KMS-11 (cell line): ENCODE measurements around the gene ONECUT3.

ENCODE experiments used
- H2AFZ ChIP-seq: fragments of 200-600 bp; sonication (generic); 2 replicates; pipeline ENCODE4 v1.6.1; 2016; ENCODE audit warnings: antibody characterized with exemption, mixed run types, low read depth
- H3K27ac ChIP-seq: fragments of 200-600 bp; sonication (generic); 2 replicates; pipeline ENCODE4 v1.6.1; 2016; ENCODE audit warnings: mild to moderate bottlenecking, mixed run types
- H3K27me3 ChIP-seq: fragments of 200-600 bp; sonication (generic); 2 replicates; pipeline ENCODE4 v1.6.1; 2017; ENCODE audit warnings: mild to moderate bottlenecking, low read depth, mixed run types, moderate library complexity; ENCODE audit not compliant: insufficient read depth
- H3K36me3 ChIP-seq: fragments of 200-600 bp; sonication (generic); 2 replicates; pipeline ENCODE4 v1.6.1; 2017; ENCODE audit warnings: mild to moderate bottlenecking, mixed run types; ENCODE audit not compliant: insufficient read depth
- H3K4me1 ChIP-seq: fragments of 200-600 bp; sonication (generic); 2 replicates; pipeline ENCODE4 v1.6.1; 2016; ENCODE audit warnings: mild to moderate bottlenecking, low read depth, mixed run types; ENCODE audit not compliant: poor library complexity, severe bottlenecking
- H3K4me2 ChIP-seq: fragments of 200-600 bp; sonication (generic); 2 replicates; pipeline ENCODE4 v1.7.0; 2016; ENCODE audit warnings: mild to moderate bottlenecking, mixed run types
- H3K4me3 ChIP-seq: fragments of 200-600 bp; sonication (generic); IDR thresholded peaks from 2 replicates; pipeline ENCODE4 v1.6.1; 2017; ENCODE audit warnings: low read depth, low read length, mixed read lengths; ENCODE audit not compliant: insufficient read depth
- H3K79me2 ChIP-seq: fragments of 200-600 bp; sonication (generic); 2 replicates; pipeline ENCODE4 v1.6.1; 2016; ENCODE audit warnings: low read depth, mixed run types; ENCODE audit not compliant: insufficient read depth
- H3K9ac ChIP-seq: fragments of 200-600 bp; sonication (generic); 2 replicates; pipeline ENCODE4 v1.6.1; 2016; ENCODE audit warnings: mild to moderate bottlenecking, mixed run types
- H4K20me1 ChIP-seq: fragments of 200-600 bp; sonication (generic); 2 replicates; pipeline ENCODE4 v1.6.1; 2016; ENCODE audit warnings: mild to moderate bottlenecking, mixed run types; ENCODE audit not compliant: insufficient read depth
- CTCF ChIP-seq: fragments of 200-600 bp; sonication (generic); conservative IDR thresholded peaks from 2 replicates; pipeline ENCODE4 v1.6.1; 2017; ENCODE audit warnings: low read depth, mild to moderate bottlenecking, antibody characterized with exemption, low read length, moderate library complexity, mixed read lengths

ONECUT3 gene

DNA sequence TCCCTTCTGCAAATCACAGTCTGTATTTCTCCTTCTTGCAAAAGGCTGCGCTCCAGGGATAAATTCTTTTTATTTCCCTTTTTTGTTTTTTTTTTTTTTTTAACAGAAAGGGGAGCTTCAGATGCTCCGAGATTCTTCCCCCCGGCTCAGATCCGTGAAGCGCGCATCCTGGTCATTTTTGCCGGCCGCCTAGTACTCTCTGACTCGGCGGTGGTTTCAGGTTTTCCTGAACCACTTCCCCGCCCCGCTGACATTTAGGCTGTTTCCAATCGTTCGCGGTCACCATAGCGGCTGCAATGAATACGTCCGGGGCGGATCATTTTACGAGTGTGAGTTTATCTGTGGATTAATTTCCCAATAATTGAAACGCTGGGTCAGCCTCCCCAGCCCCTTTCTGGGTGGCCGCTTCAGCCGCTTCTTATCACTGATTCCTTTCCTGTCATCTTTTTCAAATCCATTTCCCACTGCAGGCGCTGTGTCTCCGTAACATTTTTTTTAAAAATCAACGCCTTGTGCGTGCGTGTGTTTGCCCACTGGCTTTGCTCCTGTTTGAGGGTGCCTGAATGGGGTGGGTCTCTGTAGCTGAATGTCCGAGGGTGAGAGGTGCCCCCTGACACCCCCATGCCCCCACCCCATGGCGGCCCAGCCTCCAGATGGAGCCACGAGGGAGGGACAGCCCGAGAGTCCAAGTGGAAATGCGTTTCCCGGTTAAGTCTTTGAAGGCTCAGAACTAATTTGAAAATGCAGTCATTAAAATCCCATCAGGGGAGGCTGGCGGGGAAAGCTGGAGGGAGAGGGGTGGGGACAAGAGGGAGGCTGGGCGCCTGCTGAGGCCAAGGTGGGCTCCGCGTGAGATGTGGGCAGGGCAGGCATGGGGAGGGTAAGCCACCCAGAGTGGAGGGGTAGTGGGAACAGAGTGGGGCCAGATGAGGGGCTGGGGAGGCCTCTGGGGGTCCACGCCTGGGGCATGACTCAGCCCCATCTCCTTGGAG is 10.6 kb downstream of the ONECUT3 start:
- Histone ChIP-seq H3K36me3 (no peaks in the 10 kb centered on the region), H3K9ac (no peak overlapping the region), H4K20me1 (no peaks in the 10 kb centered on the region), H3K4me2 (no peak overlapping the region), H3K4me1 (no peaks in the 10 kb centered on the region), H3K4me3 (no peak overlapping the region), H3K27me3 (peaks cover 92% of the 10 kb centered on the region), H3K79me2 (no peaks in the 10 kb centered on the region), H3K27ac (no peak overlapping the region), H2AFZ (no peak overlapping the region)
- TF ChIP-seq CTCF, result no peak

GRCh38 chr19:1764729-1765128 is 11.4 kb downstream of the ONECUT3 start:
- Histone ChIP-seq H2AFZ (no peak overlapping the region), H3K4me2 (no peak overlapping the region), H3K4me3 (no peak overlapping the region), H3K27me3 (peaks cover 91% of the 10 kb centered on the region), H3K9ac (no peak overlapping the region), H3K4me1 (no peaks in the 10 kb centered on the region), H4K20me1 (no peaks in the 10 kb centered on the region), H3K79me2 (no peaks in the 10 kb centered on the region), H3K36me3 (no peaks in the 10 kb centered on the region), H3K27ac (no peak overlapping the region)
- no peak for TF ChIP-seq CTCF

DNA sequence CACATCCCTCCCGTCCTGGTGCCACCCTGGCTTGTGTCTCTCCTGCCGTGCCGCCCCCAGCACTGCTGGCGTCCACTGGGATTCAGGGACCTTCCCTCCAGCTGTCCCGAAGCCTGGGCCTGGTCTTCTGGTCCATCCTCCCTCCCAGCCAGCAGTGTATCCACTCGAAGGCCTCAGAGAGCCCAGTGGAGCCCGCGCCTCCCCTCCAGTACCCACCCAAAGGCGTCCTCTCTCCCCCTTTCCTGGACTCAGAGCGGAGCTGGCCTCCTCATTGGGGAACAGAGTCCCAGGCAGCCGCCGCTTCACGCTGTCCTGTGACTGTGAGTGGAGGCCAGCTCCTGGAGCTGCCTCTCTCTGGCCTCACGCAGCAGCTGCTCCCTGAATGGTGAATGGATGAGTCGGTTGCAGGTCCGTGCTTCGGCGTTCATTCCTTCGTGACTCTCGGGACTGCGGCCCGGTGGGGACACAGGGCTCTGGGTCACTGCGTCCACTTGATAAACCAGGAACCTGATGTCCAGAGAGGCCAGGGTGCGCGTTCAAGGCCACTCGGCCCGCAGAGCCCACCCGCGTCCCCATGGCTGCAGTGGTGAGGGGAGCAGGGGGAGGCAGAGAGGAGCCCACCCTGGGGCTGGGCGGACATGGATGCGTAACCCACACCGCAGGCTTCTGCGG is 12.1 kb downstream of the ONECUT3 start:
- H3K4me2 ChIP-seq, result no peak overlapping the region
- no peak overlapping the region for H3K4me3 ChIP-seq
- no peaks in the 10 kb centered on the region for H4K20me1 ChIP-seq
- peaks cover 91% of the 10 kb centered on the region for H3K27me3 ChIP-seq
- no peaks in the 10 kb centered on the region for H3K4me1 ChIP-seq
- no peak overlapping the region for H3K27ac ChIP-seq
- H3K9ac ChIP-seq, result no peak overlapping the region
- no peaks in the 10 kb centered on the region for H3K36me3 ChIP-seq
- no peak for TF ChIP-seq CTCF
- no peak overlapping the region for H2AFZ ChIP-seq
- no peaks in the 10 kb centered on the region for H3K79me2 ChIP-seq

- Histone ChIP-seq H3K27me3 (peaks cover 92% of the 10 kb centered on the region), H2AFZ (no peak overlapping the region), H3K4me1 (no peaks in the 10 kb centered on the region), H3K27ac (no peak overlapping the region), H3K79me2 (no peaks in the 10 kb centered on the region), H3K4me3 (no peak overlapping the region), H3K36me3 (no peaks in the 10 kb centered on the region), H3K4me2 (no peak overlapping the region), H4K20me1 (no peaks in the 10 kb centered on the region), H3K9ac (no peak overlapping the region)
- no peak; the same call in 1 of the 2 replicates for TF ChIP-seq CTCF
Observed at GRCh38 chr19:1765904-1766799, 12.8 kb downstream of the ONECUT3 start.
